GM21825 (cell line): ENCODE measurements around the gene RNF220.

Source experiments
- ATAC-seq: cut with Tn5 transposase; IDR thresholded peaks from one replicate; pipeline ENCODE4 v1.9.1; 2021; ENCODE audit warnings: mild to moderate bottlenecking, moderate library complexity; ENCODE audit not compliant: unreplicated experiment

The RNF220 gene

GRCh38 chr1:44576456-44577150, 171.5 kb downstream of the RNF220 start:
- no peak for ATAC-seq

- ATAC-seq: no peak
These were observed 176.2 kb downstream of the RNF220 start for GRCh38 chr1:44581205-44581604.

- no peak for ATAC-seq
These were observed 179.1 kb downstream of the RNF220 start for GRCh38 chr1:44584167-44584566.

- ATAC-seq: no peak
These were observed 180.4 kb downstream of the RNF220 start for GRCh38 chr1:44585315-44585920.

- ATAC-seq: no peak
These were observed 182.9 kb downstream of the RNF220 start for GRCh38 chr1:44587796-44588460.

GRCh38 chr1:44588551-44589210, 183.6 kb downstream of the RNF220 start:
- no peak for ATAC-seq

GRCh38 chr1:44590475-44590874, 185.4 kb downstream of the RNF220 start:
- ATAC-seq: no peak

- ATAC-seq: no peak
These were observed 186.3 kb downstream of the RNF220 start for GRCh38 chr1:44591381-44591780.

GRCh38 chr1:44592208-44593145, 187.4 kb downstream of the RNF220 start:
- no peak for ATAC-seq

- no peak for ATAC-seq
These were observed 189.3 kb downstream of the RNF220 start for GRCh38 chr1:44594353-44594752.

- peak; percentile 50 for ATAC-seq
These were observed 190.0 kb downstream of the RNF220 start for GRCh38 chr1:44594871-44595735.

- ATAC-seq: no peak
These were observed 191.5 kb downstream of the RNF220 start for GRCh38 chr1:44596511-44596910.

- ATAC-seq: no peak
These were observed 193.1 kb downstream of the RNF220 start for GRCh38 chr1:44598167-44598566.

- ATAC-seq: no peak
These were observed 197.9 kb downstream of the RNF220 start for GRCh38 chr1:44602634-44603628.

GRCh38 chr1:44603718-44604117, 198.7 kb downstream of the RNF220 start:
- ATAC-seq: no peak

GRCh38 chr1:44604157-44604955, 199.3 kb downstream of the RNF220 start:
- ATAC-seq: no peak

GRCh38 chr1:44605914-44606615, 201.0 kb downstream of the RNF220 start:
- ATAC-seq: no peak
